ENCODE data around the gene NRSN2.

Gene NRSN2

DNA sequence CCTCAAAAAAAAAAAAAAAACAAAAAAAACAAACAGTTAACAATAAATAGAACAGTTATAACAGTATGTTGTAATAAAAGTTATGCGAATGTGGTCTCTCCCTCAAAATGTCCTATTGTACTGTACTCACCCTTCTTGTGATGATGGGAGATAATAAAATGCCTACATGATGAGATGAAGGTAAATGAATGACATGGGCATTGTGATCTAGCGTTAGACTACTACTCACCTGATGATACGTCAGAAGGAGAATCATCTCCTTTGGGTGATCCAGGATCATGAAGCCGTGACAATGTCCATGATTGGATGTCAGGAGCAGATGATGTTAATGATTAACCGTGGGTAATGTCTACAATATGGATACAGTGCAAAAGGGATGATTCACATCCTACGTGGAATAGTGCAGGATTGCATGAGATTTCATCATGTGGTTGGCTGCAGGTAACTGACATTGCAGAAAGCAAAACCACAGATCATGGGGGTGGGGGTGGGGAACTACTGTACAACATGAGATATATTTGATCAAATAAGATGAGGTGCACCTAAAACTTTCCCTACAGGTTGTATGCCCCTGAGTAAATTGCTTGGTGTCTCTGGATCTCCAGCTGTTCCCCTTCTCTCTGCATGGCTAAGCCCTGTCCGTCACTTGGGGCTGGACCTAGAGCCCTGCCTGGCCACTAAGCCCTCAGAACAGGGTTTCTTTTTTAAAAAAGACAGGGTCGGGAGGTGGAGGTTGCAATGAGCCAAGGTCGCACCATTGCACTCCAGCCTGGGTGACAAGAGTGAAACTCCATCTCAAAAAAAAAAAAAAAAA, 55.0 kb downstream of the NRSN2 start:
- no peaks in the 10 kb centered on the region for H3K27me3 ChIP-seq (ENCODE audit: insufficient read depth, low read depth)
- peak overlapping the region; percentile 40; the same call in 1 of the 2 replicates for H3K4me2 ChIP-seq
- no peak overlapping the region for H2AFZ ChIP-seq (ENCODE audit: low read depth)
- H3K79me2 ChIP-seq (ENCODE audit: insufficient read depth, low read depth): no peaks in the 10 kb centered on the region
- H3K27ac ChIP-seq: no peak overlapping the region
- no peak overlapping the region for H3K4me3 ChIP-seq (IDR thresholded peaks at IDR 0.05; ENCODE audit: insufficient read depth, low read depth, low read length)
- H3K4me1 ChIP-seq (ENCODE audit: low read depth, poor library complexity, severe bottlenecking): peaks cover 46% of the 10 kb centered on the region
- no peaks in the 10 kb centered on the region for H4K20me1 ChIP-seq (ENCODE audit: insufficient read depth)
- H3K9ac ChIP-seq: no peak overlapping the region
- TF ChIP-seq, protein P1, sequence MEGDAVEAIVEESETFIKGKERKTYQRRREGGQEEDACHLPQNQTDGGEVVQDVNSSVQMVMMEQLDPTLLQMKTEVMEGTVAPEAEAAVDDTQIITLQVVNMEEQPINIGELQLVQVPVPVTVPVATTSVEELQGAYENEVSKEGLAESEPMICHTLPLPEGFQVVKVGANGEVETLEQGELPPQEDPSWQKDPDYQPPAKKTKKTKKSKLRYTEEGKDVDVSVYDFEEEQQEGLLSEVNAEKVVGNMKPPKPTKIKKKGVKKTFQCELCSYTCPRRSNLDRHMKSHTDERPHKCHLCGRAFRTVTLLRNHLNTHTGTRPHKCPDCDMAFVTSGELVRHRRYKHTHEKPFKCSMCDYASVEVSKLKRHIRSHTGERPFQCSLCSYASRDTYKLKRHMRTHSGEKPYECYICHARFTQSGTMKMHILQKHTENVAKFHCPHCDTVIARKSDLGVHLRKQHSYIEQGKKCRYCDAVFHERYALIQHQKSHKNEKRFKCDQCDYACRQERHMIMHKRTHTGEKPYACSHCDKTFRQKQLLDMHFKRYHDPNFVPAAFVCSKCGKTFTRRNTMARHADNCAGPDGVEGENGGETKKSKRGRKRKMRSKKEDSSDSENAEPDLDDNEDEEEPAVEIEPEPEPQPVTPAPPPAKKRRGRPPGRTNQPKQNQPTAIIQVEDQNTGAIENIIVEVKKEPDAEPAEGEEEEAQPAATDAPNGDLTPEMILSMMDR (conservative IDR thresholded peaks at IDR 0.05; ENCODE audit: low read depth, low read length): no peak
- H3K36me3 ChIP-seq (ENCODE audit: insufficient read depth): peaks cover 5% of the 10 kb centered on the region; the same call in 1 of the 2 replicates

DNA sequence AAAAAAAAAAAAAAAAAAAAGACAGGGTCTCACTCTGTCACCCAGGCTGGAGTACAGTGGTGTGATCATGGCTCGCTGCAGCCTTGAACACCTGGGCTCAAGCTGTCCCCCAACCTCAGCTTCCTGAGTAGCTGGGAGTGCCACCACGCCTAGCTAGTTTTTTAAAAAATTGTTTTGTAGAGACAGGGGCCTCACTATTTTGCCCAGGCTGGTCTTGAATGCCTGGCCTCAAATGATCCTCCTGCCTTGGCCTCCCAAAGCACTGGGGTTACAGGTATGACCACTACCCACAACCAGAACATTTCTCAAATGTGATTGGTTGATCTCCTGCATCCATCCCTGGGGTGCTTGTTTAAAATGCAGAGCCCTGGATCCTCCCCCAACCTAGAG, 55.6 kb downstream of the NRSN2 start:
- Histone ChIP-seq H3K9ac (no peak overlapping the region), H3K27ac (no peak overlapping the region), H3K4me2 (no peak overlapping the region)

DNA sequence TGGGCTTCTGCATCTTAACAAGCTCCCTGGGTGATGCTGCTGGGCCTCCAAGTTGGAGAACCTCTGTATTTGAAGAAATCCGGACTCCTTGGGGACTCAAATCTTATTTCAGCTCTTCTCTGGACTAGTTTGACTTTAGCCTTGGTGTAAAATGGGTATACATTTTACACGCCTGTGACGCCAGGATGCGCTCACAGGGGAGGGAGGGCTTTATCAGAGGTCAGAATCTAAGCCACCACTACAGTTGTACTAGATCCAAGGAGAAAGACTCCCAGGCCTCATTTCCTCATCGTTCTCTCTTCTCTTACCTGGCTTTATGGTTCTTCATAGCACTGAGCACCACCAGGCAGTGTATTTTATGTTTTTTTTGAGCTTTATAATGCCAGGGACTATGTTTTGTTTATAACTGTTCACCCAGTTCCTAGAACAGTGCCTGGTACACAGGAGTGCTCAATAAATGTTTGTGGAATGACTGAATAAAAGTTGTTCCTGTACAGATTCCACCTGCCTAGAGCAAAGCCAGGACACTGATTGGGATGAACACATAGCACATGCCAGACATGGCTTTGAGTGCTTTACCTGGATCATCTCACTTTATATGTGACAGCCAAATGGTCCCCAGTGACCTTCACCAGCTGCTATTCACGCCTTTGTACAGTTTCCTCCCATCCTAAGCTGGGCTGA, 56.1 kb downstream of the NRSN2 start:
- H3K4me2 ChIP-seq: no peak overlapping the region
- no peak overlapping the region for H3K27ac ChIP-seq
- H2AFZ ChIP-seq (ENCODE audit: low read depth): no peak overlapping the region
- no peak overlapping the region for H3K4me3 ChIP-seq (IDR thresholded peaks at IDR 0.05; ENCODE audit: insufficient read depth, low read depth, low read length)
- H3K9ac ChIP-seq: no peak overlapping the region
- no peaks in the 10 kb centered on the region for H4K20me1 ChIP-seq (ENCODE audit: insufficient read depth)
- no peaks in the 10 kb centered on the region for H3K79me2 ChIP-seq (ENCODE audit: insufficient read depth, low read depth)
- peaks cover 49% of the 10 kb centered on the region for H3K4me1 ChIP-seq (ENCODE audit: low read depth, poor library complexity, severe bottlenecking)
- TF ChIP-seq, protein P1 (conservative IDR thresholded peaks at IDR 0.05; ENCODE audit: low read depth, low read length): no peak
- H3K36me3 ChIP-seq (ENCODE audit: insufficient read depth): no peaks in the 10 kb centered on the region
- no peaks in the 10 kb centered on the region for H3K27me3 ChIP-seq (ENCODE audit: insufficient read depth, low read depth)

More for the DNA sequence above, 55.6 kb downstream of the NRSN2 start:
- no peak overlapping the region for H3K4me3 ChIP-seq (IDR thresholded peaks at IDR 0.05; ENCODE audit: insufficient read depth, low read depth, low read length)
- H3K4me1 ChIP-seq (ENCODE audit: low read depth, poor library complexity, severe bottlenecking): peaks cover 49% of the 10 kb centered on the region
- no peaks in the 10 kb centered on the region for H4K20me1 ChIP-seq (ENCODE audit: insufficient read depth)
- H2AFZ ChIP-seq (ENCODE audit: low read depth): no peak overlapping the region
- no peaks in the 10 kb centered on the region for H3K27me3 ChIP-seq (ENCODE audit: insufficient read depth, low read depth)
- no peaks in the 10 kb centered on the region for H3K36me3 ChIP-seq (ENCODE audit: insufficient read depth)
- H3K79me2 ChIP-seq (ENCODE audit: insufficient read depth, low read depth): no peaks in the 10 kb centered on the region
- TF ChIP-seq, protein P1 (conservative IDR thresholded peaks at IDR 0.05; ENCODE audit: low read depth, low read length): no peak

DNA sequence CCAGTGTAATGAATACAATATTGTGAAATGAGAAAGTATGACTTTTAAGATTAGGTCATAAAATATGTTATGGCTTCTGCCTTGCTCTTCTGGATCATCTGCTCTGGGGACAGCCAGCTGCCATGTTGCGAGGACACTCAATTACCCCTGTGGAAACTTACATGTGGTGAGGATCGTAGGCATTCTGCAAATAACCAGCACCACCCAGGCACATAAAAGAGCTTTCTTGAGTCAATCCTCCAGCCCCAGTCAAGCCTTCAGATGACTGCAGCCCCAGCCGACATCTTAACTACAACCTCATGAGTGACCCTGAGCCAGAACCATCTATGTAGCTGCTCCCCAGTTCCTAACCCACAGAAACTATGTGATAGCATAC, 56.7 kb downstream of the NRSN2 start:
- Histone ChIP-seq H3K79me2 (ENCODE audit: insufficient read depth, low read depth) (0 out of 2 replicates have a peak, but pooled peaks cover under 1% of the 10 kb centered on the region), H3K27me3 (ENCODE audit: insufficient read depth, low read depth) (no peaks in the 10 kb centered on the region), H3K4me2 (no peak overlapping the region), H3K4me1 (ENCODE audit: low read depth, poor library complexity, severe bottlenecking) (peaks cover 49% of the 10 kb centered on the region), H3K27ac (no peak overlapping the region), H3K36me3 (ENCODE audit: insufficient read depth) (no peaks in the 10 kb centered on the region), H4K20me1 (ENCODE audit: insufficient read depth) (no peaks in the 10 kb centered on the region), H3K9ac (no peak overlapping the region), H3K4me3 (IDR thresholded peaks at IDR 0.05; ENCODE audit: insufficient read depth, low read depth, low read length) (no peak overlapping the region), H2AFZ (ENCODE audit: low read depth) (no peak overlapping the region)
- TF ChIP-seq, protein P1 (conservative IDR thresholded peaks at IDR 0.05; ENCODE audit: low read depth, low read length): no peak

Data from KMS-11 (cell line).